Transverse colon (tissue), 4 donors: ENCODE measurements around the gene TUT4. TPM values are rescaled to one million over a fixed set of nuclear protein-coding genes. Genes with fewer than 3 reads are reported as not detected.

Experiments
- DNase-seq: peaks from one replicate; pipeline ENCODE4 v3.0.0-alpha.2; 2019
- H3K27ac ChIP-seq, 4 donors: fragments of 200-600 bp; sonication (generic); 2 replicates each; pipeline ENCODE4 v1.5.1; 2016 to 2018; ENCODE audit warnings: inconsistent platforms in 4 of 4
- H3K27me3 ChIP-seq: fragments of 200-600 bp; sonication (generic); 2 replicates; pipeline ENCODE4 v1.5.1; 2017; ENCODE audit warnings: inconsistent platforms
- H3K36me3 ChIP-seq, 4 donors: fragments of 200-600 bp; sonication (generic); 2 replicates each; pipeline ENCODE4 v1.5.1; 2017 to 2019; ENCODE audit warnings: inconsistent platforms in 4 of 4
- H3K4me1 ChIP-seq, 4 donors: fragments of 200-600 bp; sonication (generic); 2 replicates each; pipeline ENCODE4 v1.5.1; 2017 to 2020; ENCODE audit warnings: inconsistent platforms in 4 of 4
- H3K4me3 ChIP-seq, 4 donors: fragments of 200-600 bp; sonication (generic); 1 replicate in 1 of 4; 2 replicates in 3 of 4; pipeline versions ENCODE4 v1.5.1 to v1.6.1; 2017 to 2019; ENCODE audit warnings: inconsistent platforms in 4 of 4
- H3K9me3 ChIP-seq, 2 donors: fragments of 200-600 bp; sonication (generic); 2 replicates each; pipeline ENCODE4 v1.5.1; 2017 to 2019; ENCODE audit warnings: inconsistent platforms in 2 of 2
- EP300 ChIP-seq: sonication (generic); formaldehyde crosslinking; IDR thresholded peaks from one replicate; pipeline ENCODE4 v1.6.1; 2017; ENCODE audit warnings: antibody characterized with exemption, low read depth
- POLR2A ChIP-seq: fragments of 450-650 bp; IDR thresholded peaks from one replicate; pipeline ENCODE4 v1.6.1; 2016; ENCODE audit warnings: antibody characterized with exemption, mild to moderate bottlenecking, moderate library complexity
- POLR2AphosphoS5 ChIP-seq, 3 donors: sonication (generic); formaldehyde crosslinking; IDR thresholded peaks; one replicate each; pipeline ENCODE4 v1.6.1; 2016; ENCODE audit warnings: antibody characterized with exemption in 3 of 3
- WGBS, 2 donors: methylation state at CpG; one replicate each; pipeline ENCODE4 v1.1.5; 2018; ENCODE audit warnings: low coverage in 1 of 2; 5-methylcytosine and 5-hydroxymethylcytosine counted together
- in situ Hi-C, 4 donors: fragments of 200-750 bp; cut with MboI; loops; one replicate each; pipeline versions ENCODE4 v1.15.0 to v1.15.1; 2017; ENCODE audit warnings: low sequenced_read_pairs in 3 of 4, low pct_ligation_motif_present in 1 of 4, low pct_unique_long_range_greater_than_20kb in 1 of 4
- intact Hi-C: fragments of 100-400 bp; cut with DNase I; formaldehyde crosslinking; loops from one replicate; pipeline ENCODE4 v1.15.1; 2023; ENCODE audit warnings: low total_unique reads
- total RNA-seq, 4 donors: library from RNA; depleted of rRNA; stranded (reverse); fragments of >200 nt; gene quantifications; one replicate each; pipeline ENCODE4 v1.1.0, GENCODE V29; 2016
- TF ChIP-seq, protein P1 (sequence below), 5 experiments: fragments of 200-600 bp in 3 of 5; fragments of 450-650 bp in 2 of 5; sonication (generic) in 3 of 5; IDR thresholded peaks; 1 replicate in 2 of 5; 2 replicates in 3 of 5; pipeline ENCODE4 v1.5.1; 2016 to 2017; ENCODE audit warnings: antibody characterized with exemption in 5 of 5, inconsistent platforms in 3 of 5, mild to moderate bottlenecking in 2 of 5, moderate library complexity in 1 of 5

Gene TUT4
- total RNA-seq, 4 donors from 2014 or later, result 12.3 to 55.3 (median 27.4) TPM

- 80 to 95% methylated on average over 1 to 4 of the region's 4 CpGs for WGBS, 2 donors
- no peak overlapping the region for H3K27ac ChIP-seq
- H3K4me1 ChIP-seq, result peaks cover 0 to 4% (median 0%) of the 10 kb centered on the region in 4 donors
- H3K27me3 ChIP-seq, result no peaks in the 10 kb centered on the region
- TF ChIP-seq POLR2A (no peak), EP300 (no peak), POLR2AphosphoS5 (IDR thresholded peaks at IDR 0.05) (no peak)
- TF ChIP-seq, protein P1, sequence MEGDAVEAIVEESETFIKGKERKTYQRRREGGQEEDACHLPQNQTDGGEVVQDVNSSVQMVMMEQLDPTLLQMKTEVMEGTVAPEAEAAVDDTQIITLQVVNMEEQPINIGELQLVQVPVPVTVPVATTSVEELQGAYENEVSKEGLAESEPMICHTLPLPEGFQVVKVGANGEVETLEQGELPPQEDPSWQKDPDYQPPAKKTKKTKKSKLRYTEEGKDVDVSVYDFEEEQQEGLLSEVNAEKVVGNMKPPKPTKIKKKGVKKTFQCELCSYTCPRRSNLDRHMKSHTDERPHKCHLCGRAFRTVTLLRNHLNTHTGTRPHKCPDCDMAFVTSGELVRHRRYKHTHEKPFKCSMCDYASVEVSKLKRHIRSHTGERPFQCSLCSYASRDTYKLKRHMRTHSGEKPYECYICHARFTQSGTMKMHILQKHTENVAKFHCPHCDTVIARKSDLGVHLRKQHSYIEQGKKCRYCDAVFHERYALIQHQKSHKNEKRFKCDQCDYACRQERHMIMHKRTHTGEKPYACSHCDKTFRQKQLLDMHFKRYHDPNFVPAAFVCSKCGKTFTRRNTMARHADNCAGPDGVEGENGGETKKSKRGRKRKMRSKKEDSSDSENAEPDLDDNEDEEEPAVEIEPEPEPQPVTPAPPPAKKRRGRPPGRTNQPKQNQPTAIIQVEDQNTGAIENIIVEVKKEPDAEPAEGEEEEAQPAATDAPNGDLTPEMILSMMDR (IDR thresholded peaks at IDR 0.05), result no peak
- H3K9me3 ChIP-seq, result no peaks in the 10 kb centered on the region
- intact Hi-C loops, result no loop called here
- no peak for DNase-seq
- H3K36me3 ChIP-seq, result no peaks in the 10 kb centered on the region
- in situ Hi-C loops, result no loop called here
- H3K4me3 ChIP-seq, result no peak overlapping the region
These were observed 19.5 kb upstream of the TUT4 start for GRCh38 chr1:52572387-52572786.

- intact Hi-C loops, result no loop called here
- peaks cover 0 to 4% (median 0%) of the 10 kb centered on the region in 4 donors for H3K4me1 ChIP-seq
- H3K9me3 ChIP-seq, result no peaks in the 10 kb centered on the region
- H3K27me3 ChIP-seq, result no peaks in the 10 kb centered on the region
- no peak overlapping the region for H3K27ac ChIP-seq
- TF ChIP-seq EP300 (no peak), POLR2A (no peak), POLR2AphosphoS5 (IDR thresholded peaks at IDR 0.05) (no peak)
- TF ChIP-seq, protein P1 (IDR thresholded peaks at IDR 0.05), result no peak
- no peak for DNase-seq
- WGBS, 2 donors, result 50 to 74% methylated on average over 1 of the region's 1 CpG
- H3K4me3 ChIP-seq, result no peak overlapping the region
- no peaks in the 10 kb centered on the region for H3K36me3 ChIP-seq
- in situ Hi-C loops, result no loop called here
These were observed 18.9 kb upstream of the TUT4 start for GRCh38 chr1:52571783-52572182.

DNA sequence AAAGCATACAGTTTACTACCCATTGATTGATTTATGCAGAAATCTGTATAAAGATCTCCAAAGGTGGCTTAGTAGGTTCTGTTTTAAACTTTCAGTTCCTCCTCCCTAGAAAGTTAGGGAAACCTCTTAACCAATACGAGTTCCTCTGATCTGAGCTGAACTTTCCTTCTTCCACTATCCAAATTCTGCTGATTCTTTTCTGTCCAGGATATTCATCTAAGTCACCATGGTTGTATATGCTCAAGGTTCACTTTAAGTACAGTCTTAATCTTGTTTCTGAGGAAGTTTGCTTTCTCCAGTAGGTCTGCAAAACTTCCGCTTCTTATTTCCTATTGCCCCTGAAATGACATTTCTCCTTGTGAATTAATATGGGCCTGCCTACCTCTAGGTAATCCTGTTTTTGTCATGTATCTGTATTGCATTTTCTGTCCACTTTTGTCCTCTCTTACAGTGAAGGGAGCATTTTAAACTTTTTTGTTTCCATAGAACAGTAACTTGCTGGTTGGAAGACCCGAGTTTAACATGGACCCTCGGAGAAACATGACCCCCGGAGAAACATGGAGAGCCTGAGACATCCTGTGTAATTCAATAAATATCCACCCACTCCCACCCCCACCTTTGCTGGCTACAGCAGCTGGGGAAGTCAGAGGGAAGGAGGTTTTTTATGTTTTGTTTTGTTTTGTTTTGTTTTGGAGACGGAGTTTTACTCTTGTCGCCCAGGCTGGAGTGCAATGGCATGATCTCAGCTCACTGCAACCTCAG, 16.7 kb upstream of the TUT4 start:
- DNase-seq, result no peak
- TF ChIP-seq EP300 (no peak), POLR2A (no peak), POLR2AphosphoS5 (IDR thresholded peaks at IDR 0.05) (no peak)
- TF ChIP-seq, protein P1 (IDR thresholded peaks at IDR 0.05), result no peak
- Histone ChIP-seq H3K36me3 (no peaks in the 10 kb centered on the region), H3K9me3 (no peaks in the 10 kb centered on the region), H3K27me3 (no peaks in the 10 kb centered on the region), H3K27ac (no peak overlapping the region), H3K4me1 (peaks cover 0 to 4% (median 0%) of the 10 kb centered on the region in 4 donors), H3K4me3 (no peak overlapping the region)
- WGBS, 2 donors, result 51 to 56% methylated on average over 2 to 7 of the region's 7 CpGs
- in situ Hi-C loops (no loop called here), intact Hi-C loops (no loop called here)

DNA sequence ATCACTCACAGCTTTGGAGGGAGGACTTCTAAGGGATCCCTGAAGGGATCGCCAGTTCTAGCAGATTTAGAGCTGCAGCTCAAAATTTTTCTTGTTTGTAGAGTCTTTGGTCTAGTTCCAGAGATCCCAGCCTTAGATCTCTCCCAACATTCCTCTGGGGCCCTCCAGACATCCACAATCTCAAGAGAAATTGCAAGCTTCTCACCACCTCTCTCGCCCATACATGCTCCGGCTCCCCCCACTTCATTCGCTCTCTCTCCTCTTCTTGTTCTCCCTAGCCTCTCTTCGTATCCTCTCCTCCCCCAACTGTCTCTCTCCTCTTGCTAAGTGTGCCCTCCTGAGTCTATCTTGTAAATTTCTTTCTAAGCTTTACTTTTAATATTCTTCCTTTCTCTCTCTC, 15.1 kb upstream of the TUT4 start:
- no peak for DNase-seq
- intact Hi-C loops (no loop called here), in situ Hi-C loops (no loop called here)
- Histone ChIP-seq H3K27ac (no peak overlapping the region), H3K4me1 (peaks cover 0 to 4% (median 0%) of the 10 kb centered on the region in 4 donors), H3K4me3 (no peak overlapping the region), H3K9me3 (no peaks in the 10 kb centered on the region), H3K36me3 (no peaks in the 10 kb centered on the region), H3K27me3 (no peaks in the 10 kb centered on the region)
- 57% methylated on average over 3 to 5 of the region's 5 CpGs for WGBS, 2 donors
- TF ChIP-seq, protein P1 (IDR thresholded peaks at IDR 0.05), result no peak
- TF ChIP-seq POLR2A, result no peak
